Subcutaneous adipose tissue (tissue), 4 donors: ENCODE measurements around the gene C1orf53. TPM values are rescaled to one million over a fixed set of nuclear protein-coding genes. Genes with fewer than 3 reads are reported as not detected.

Experiments
- CTCF ChIP-seq: fragments of 450-650 bp; IDR thresholded peaks from one replicate; pipeline ENCODE4 v1.5.1; 2016; ENCODE audit warnings: low read depth, mild to moderate bottlenecking, control low read depth, antibody characterized with exemption, moderate library complexity
- total RNA-seq, 4 donors: library from RNA; depleted of rRNA; stranded (reverse); fragments of >200 nt; gene quantifications; one replicate each; pipeline ENCODE4 v1.1.0, GENCODE V29; 2016

Gene C1orf53
- 1 to 10 TPM; 3.7 to 8.5 (median 7.0) TPM for total RNA-seq

- no peak for TF ChIP-seq CTCF
Measured at GRCh38 chr1:197902454-197903195, at the start of gene C1orf53. Gene C1orf53, plus strand, starts transcription at chr1:197902630. Its CDS starts 20 bp downstream, at chr1:197902650.

- no peak for TF ChIP-seq CTCF
Measured at GRCh38 chr1:197857477-197857876, 45.0 kb upstream of the C1orf53 start.

GRCh38 chr1:197859024-197859423, 43.4 kb upstream of the C1orf53 start:
- no peak for TF ChIP-seq CTCF

- TF ChIP-seq CTCF = no peak
Measured at GRCh38 chr1:197862221-197862620, 40.2 kb upstream of the C1orf53 start.

GRCh38 chr1:197862671-197863070, 39.8 kb upstream of the C1orf53 start:
- TF ChIP-seq CTCF = no peak

GRCh38 chr1:197865809-197866208, 36.6 kb upstream of the C1orf53 start:
- TF ChIP-seq CTCF = no peak

GRCh38 chr1:197868751-197869489, 33.5 kb upstream of the C1orf53 start:
- no peak for TF ChIP-seq CTCF
